GM19372 (cell line): Measurements from ENCODE around the gene PADI3.

ENCODE experiments used
- ATAC-seq: cut with Tn5 transposase; IDR thresholded peaks from one replicate; pipeline ENCODE4 v1.9.1; 2021; ENCODE audit warnings: mild to moderate bottlenecking, low read depth, moderate library complexity; ENCODE audit not compliant: unreplicated experiment

The PADI3 gene

DNA sequence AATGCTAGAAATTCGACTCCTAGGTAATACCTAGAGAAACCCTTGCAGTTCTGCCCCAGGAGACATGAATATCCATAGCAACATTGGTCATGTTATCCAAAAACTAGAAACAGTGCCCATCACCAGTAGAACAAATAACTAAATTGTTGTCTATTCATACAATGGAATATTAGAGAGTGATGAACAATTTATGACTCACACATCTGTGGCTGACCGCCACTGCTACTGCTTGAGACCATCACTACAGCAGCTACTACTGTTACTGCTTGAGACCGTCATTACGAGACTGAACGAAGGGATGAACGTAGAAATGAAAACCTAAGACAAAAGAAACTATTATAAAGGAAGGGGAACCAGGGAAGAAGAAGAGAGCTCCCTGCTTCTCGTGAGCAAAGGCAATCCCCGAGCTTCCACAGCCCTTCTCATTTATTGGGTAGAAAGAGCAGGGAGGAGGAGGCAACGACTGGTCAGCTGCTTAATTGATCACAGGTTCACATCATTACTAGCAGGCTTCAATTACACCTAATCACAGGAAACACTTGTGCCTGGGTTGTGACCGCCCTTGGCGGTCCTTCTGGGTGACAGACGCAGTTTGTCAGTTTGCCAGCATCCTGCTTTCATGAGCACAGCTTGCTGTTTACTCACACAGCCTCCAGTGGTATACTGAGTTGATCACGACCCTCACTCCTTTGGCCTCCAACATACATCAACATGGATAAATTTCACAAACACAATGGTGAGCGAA is 45.0 kb downstream of the PADI3 start:
- no peak for ATAC-seq

DNA sequence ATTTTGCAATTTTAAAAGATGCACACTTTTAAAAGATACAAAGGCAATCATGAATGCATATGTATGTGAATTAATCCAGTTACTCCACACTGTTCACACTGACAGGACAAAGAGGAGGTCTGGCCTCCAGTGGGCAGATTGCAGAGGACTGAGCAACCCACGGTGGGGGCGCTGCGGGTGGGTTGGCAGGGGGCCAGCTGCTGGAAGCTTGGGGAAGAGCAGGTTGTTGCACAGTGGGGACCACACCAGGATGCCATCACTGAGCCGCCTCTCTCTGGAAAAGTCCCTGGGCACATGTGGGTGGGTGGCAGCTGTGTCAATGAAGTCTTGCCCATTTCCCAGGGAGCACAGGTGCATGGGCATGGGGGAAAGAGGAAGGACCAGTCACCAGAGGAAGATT is 46.4 kb downstream of the PADI3 start:
- ATAC-seq = no peak

DNA sequence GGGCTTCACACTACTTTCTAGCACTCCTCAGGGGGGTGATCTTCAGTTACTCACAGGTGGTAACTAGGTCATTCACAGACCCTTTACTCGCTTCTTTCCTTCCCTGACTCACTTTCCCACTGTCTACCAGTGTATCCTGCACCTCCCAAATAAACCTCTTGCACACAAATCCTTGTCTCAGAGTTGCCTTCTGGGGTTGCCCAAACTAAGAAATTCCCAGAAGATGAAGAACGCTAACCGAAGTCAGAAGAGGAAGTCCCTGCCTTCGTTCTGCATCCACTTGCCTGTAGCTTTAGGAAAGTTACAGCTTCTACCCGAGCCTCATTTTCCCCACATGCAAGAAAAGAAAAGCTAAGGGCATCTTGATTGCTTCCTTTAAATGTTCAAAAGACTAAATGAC is 47.2 kb downstream of the PADI3 start:
- no peak for ATAC-seq

DNA sequence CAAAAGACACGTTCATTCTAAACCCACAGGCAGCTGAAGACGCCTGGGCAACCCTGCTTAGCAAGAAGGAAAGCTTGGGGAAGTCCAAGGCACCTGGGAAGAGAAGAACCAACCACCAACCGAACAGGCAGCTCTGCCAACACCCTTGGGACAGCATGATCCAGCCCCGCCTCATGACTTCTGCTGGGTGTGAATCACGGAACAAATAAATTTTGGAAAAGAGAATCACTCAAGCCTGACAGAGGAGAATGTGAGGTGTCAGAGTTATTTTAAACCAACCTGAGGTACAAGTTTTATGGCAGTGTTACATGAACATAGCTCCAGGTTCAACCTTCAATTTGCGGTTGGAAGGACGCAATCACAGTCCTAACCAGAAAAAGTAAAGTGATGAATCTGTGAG is 49.1 kb downstream of the PADI3 start:
- no peak for ATAC-seq

DNA sequence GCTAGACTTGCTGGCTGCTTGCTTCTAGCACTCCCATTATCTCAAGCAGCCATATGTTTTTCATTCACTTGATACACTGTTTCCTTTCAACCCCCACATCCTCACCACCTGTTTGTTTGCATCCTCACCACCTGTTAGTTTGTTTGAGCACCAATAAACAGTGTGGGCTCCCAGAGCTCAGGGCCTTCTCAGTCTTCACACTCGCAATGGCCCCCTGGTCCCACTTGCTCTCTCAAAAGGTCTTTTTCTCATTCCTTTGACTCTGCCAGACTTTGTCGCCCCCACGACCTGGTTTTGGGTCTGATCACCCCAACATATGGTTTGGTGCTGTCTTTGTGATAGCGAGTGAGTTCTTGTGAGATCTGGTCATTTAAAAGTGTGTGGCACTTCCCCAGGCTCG is 52.9 kb downstream of the PADI3 start:
- no peak for ATAC-seq

DNA sequence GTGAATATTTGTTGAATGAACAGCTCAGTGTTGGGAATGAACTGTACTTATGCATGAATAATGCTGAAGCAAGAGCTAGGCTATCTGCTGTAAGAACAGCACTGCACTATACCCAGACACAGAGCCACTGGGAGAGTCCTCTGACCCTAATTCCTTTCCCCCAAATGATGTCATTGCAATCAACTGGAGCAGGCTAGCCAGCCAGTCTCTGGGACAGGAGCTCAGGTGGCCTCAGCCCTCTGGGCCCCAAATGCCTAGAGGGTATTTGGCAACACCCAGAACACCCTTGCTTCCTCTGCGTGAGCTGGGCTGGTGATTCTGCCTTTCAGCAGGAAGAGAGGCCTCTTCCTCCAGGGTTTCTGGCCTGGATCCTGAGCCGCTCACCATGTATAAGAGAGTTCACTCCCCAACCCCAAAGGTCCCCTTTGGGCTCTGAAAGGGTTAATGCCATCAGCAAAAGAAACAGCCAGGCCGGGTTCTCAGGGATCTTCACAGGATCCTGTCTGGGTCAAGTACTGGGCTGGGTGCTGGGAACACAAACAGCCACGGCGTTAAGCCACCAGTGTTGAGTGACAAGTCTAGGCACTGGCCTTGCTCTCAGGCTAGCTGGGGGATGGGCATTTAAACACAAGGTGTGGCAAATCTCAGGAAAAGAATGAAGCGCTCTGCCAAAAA is 55.4 kb downstream of the PADI3 start:
- no peak for ATAC-seq

DNA sequence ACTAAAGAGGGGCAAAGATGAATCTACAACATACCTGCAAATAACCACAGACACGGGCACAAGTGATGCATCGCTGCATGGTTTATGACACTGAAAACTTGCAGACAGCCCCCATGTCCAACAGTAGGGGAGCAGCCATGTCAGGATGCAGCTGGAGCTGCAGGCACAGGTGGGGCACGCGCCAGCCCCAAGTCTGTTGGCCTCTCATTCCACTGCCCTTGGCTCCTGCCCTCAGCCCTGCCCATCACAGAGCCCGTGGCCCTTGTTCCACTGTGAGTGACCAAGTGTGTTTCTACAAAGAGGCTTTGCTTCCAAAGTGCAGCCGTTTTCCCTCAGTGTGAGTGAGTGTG is 55.9 kb downstream of the PADI3 start:
- ATAC-seq = no peak

DNA sequence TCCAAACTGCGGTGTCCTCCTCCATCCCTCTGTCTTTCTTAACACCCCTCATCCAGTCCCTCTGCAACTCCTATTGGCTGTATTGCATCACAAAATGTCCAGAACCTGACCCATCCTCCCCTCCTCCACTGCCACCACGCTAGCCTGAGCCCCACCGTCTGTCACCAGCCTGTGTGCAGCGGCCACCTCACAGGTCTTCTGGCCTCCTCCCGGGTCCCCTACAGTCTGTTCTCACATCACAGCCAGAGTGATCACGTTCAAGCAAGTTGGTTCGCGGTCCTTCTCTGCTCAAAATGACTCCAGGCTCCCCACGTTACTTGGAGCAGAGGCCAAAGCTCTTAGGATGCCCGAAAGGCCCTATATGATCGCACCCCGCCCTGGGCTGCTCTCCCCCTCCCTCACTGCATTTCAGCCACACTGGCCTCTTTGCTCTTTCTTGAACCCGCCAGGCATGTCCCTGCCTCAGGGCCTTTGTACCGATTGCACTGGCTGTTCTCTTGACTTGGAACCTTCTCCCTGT is 56.7 kb downstream of the PADI3 start:
- ATAC-seq = no peak

DNA sequence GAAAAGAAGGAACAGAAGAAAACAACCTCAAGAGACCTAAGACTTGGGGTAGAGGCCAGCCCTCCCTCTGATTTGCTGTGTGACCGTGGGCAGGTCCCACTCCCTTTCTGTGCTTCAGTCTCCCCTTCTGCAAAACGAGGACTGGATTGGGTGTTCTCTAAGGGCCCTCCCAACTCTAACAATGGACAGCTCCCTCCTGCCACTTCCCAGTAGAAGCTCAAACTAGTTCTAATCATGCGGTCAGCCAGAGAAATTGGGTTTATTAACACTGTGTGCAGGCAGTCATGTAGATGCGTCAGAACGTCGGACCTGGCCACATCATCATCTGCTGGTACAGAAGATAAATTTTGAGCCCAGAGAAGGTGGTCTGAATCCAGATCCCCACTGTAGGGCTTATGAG is 57.5 kb downstream of the PADI3 start:
- no peak for ATAC-seq

DNA sequence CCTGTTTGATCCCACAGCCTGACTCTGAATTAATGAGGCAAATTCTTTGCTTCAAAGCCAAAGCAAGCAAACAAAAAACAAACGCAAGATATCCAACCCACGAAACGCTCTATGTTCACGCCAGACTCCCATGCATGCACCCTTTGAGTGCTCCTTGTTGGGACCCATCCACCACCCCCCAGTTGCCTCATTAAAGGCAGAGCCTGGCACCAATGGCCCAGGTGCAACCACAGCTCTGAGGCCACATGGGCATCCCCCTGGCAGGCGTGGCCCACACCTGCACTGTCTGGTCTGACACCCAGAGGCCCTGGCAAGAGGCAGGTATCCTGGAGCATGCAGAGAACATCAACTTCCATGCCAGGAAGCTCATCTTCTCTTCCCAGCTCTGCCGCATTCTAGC is 58.0 kb downstream of the PADI3 start:
- no peak for ATAC-seq

DNA sequence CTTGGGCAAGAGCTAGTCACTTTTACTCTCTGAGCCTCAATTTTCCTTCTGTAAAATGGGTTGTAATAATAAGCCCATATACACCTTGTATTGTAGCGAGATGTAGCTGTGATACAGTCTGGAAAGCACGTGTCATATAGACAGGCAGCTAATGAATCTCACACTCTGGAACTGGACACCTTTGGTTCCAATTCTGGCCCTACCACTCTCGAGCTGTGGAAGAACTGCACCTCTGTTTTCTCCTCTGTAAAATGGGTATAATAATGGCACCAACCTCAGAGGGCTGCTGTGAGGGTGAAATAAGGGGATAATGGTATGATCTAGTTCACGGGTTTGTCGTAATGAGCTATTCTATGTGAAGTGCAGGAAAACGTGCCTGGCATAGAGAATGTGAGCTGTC is 58.4 kb downstream of the PADI3 start:
- ATAC-seq = no peak

DNA sequence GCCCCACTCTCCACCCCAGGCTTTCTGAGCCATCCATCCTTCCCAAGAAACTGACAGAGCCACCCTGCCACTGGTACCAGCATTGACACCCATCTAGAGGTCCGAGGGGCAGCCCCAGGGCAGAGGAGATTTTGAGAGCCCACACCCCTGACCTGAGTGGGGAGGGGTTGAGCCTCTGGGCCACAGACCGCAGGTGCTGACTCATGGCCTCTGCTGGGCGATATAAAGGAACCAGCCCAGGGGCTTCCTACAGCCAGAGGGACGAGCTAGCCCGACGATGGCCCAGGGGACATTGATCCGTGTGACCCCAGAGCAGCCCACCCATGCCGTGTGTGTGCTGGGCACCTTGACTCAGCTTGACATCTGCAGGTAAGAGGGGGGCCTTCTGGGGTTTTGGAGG is 59.0 kb downstream of the PADI3 start, which contains the start of gene PADI4:
PADI4 (plus strand) TSS at position 252 of the 400 bp plus-strand sequence; CDS start at position 278, 26 bp downstream.
- ATAC-seq = no peak

DNA sequence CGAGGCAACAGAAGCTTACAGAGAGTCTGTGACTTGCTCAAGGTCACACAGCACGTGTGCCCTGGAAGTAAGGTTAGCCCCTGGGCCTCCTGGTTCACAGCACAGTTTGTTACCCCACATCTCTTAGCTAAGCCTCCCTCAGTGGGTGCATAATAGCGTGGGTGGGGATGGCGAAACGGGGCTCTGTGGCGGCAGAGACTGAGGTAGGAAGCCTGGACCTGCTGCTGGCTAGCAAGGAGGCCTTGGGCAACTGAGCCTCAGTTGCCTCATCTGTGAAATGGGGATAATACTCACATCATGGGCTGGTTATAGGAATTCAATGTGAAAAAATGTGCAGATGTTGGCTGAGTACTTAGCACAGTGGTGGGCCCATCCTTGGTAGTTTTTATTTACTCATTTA is 59.7 kb downstream of the PADI3 start:
- no peak for ATAC-seq

DNA sequence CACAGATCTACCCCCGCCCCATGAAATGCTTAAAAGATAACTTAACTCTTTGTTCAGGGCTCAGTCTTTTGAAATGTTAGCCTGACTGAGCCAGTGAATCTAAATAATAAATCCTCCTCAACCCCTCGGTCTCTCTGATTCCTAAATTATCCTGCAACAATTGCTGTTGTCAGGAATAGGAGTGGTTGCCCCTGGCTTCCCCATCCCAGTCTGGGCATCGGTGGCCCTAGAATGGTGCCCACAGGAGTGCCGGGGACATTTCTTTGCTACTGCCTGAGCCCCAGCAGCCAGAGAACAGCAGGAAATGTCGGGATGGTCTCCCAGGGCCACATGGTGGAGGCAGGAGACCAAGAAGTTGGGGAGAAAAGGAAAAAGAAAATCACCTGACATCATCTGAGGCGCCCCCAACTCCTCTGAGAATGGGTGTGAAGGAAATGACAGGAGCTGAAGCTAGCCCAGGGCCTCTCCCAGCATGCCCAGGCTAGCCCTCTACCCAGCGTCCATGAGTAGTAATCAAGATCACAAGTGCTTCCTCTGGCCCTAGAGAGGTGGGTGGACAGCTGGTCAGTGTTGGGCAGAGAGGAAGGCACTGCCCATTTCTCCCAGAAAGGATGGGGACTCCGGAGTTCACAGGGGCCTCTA is 60.6 kb downstream of the PADI3 start:
- no peak for ATAC-seq

DNA sequence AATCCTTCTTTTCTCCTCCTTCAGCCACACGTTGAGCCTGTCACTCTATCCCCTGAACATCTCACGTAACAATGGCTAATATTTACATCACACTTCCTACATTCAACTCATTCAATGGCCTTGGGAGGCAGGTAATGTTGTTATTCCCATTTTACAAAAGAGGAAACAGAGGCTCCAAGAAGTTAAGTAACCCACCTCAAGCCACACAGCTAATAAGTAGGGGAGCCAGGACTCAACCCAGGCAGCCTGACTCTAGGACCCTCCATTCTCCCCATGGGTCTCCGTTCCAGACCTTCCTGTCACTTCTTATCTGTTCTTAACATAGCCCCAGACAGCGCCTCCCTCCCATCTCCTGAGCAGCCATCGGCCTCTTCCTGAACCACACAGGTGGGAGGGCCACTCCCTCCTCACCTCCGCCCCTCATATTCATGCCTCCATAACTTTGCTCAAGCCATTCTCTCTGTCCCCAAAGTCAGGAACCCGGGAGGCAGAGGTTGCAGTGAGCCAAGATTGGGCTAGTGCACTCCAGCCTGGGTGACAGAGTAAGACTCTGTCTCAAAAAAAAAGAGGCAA is 61.3 kb downstream of the PADI3 start:
- ATAC-seq = no peak

DNA sequence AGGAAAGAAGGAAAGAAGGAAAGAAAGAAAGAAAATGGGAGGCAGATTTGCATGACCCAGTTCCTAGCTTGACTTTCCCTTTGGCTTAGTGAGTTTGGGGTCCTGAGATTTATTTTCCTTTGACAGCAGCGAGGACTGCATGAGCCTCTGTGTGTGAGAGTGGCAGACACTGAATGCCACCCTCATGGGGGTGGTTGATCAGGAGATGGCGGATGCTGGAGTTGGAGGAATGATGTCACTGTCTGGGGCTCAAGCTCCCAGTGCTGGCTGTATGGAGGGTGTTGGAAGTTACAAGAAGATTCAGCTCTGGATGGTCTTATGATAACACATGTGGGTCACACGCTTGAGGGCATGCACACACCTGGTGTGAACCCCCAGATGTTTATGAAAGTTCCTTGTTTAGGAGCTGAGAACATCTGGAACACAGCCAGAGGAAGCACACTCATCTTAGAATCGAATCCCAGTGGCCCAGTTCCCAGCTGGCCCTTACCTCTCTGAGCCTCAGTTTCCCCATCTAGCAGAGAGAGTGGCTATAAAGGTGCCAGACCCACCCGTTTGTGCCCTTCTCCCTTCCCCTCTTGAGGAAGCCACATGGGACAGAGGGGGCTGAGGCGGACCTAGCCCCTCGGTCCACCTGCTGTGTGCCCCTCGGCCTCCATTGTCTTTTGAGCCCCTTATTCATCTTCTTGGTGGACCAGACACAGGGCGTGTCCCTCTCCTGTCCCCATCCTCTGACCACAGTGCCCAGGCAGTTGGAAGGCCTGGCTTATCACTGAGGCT is 64.8 kb downstream of the PADI3 start:
- ATAC-seq = no peak

DNA sequence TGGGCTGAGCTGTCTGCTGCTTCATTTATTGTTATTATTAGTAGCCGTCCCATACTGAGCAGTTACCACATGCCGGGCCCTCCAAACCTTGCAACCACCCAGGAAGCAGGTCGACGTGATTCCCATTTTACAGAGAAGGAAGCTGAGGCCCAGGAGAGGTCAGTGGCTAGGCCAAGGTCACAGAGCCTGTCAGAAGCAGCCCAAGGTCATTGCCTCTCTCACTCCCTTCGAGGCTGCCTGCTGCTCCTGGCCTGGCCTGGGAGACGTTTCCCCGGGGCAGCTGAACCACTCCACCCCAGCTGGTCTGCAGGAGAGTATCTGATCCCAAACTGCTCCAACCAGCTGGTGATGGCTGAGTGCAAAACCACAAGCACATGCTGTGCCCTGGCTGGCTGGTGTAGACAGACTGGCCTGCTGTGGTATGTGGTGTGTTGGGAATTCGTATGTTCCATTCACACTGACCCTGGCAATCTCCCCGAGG is 65.6 kb downstream of the PADI3 start:
- no peak for ATAC-seq

DNA sequence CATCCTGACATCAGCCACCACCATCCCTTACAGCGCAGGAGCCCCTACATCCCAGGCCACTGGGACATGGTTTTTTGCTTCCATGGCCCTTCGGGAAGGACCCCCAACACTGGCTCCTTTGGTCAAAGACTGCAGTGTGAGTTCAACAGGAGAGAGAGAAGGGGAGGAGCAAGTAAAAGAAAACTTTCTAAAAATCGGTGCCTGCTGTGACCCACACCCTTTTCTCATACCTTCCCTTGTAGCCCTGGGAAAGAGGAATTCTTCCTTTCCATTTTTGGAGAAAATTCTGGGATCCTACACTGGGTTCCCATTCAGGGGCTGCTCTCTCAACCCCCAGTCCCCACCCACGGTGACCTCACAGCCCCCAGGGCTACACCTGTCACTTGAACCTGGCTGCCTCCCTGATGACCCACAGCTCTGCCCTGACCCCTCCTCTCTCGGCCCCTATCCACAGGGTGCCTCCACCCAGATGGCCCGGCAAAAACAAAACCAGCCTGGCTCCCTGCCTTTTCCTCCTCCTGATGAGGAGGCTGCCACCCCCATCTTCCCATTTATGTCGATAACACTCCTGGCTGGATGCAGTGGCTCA is 66.7 kb downstream of the PADI3 start:
- ATAC-seq = no peak

DNA sequence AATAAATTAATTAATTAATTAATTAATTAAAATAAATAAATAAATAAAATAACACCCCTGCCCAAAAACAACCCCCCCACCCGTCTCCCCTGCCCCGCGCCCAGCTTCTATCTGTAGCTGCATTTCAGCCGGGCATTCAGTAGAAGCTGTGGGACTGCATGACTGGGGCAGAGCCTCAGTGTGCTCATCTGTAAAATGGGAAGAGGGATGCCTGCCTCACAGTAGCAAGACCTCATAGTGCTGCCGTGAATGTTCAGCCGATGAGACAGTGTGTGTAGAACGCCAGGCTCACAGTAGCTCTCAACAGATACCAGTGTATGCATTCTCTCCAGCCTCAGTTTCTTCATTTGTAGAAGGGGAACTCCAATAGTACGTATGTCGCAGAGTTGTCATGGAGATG is 67.8 kb downstream of the PADI3 start:
- ATAC-seq = no peak

DNA sequence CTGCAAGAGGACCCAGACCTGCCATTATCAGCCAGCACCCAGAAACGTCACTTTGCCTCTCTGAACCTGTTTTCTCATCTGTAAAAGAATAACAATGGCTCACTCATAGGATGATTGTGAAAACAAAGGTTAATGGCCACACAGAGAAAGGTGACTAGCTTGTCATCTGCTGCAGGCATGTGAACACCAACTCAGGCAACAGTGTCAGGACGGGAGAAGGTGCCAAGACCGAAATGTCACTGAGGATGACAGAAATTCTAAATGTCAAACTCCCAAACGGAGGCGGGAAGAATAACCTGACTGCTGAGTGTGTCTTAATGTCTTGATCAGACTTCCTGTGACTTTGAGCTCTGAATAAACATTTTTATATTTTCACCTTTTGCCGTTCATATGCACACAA is 69.4 kb downstream of the PADI3 start:
- no peak for ATAC-seq
